Hepatocyte (in vitro differentiated cells): ENCODE measurements around the gene GLYATL1B. TPM values are rescaled to one million over a fixed set of nuclear protein-coding genes. Genes with fewer than 3 reads are reported as not detected.

Experiments used
- DNase-seq: peaks from one replicate; pipeline ENCODE4 v3.0.0-alpha.2; 2016; ENCODE audit warnings: low spot score
- H2AFZ ChIP-seq: fragments of 200-600 bp; sonication (generic); 2 replicates; pipeline ENCODE4 v1.6.0; 2016; ENCODE audit warnings: antibody characterized with exemption, mild to moderate bottlenecking
- H3K27ac ChIP-seq: fragments of 200-600 bp; sonication (generic); 2 replicates; pipeline ENCODE4 v1.5.1; 2016; ENCODE audit warnings: mild to moderate bottlenecking
- H3K27me3 ChIP-seq: fragments of 200-600 bp; sonication (generic); 2 replicates; pipeline ENCODE4 v1.6.1; 2016
- H3K36me3 ChIP-seq: fragments of 200-600 bp; sonication (generic); replicated peaks from 2 replicates; pipeline ENCODE4 v1.5.1; 2016; ENCODE audit warnings: low read depth; ENCODE audit not compliant: insufficient read depth
- H3K4me1 ChIP-seq: fragments of 200-600 bp; sonication (generic); 2 replicates; pipeline ENCODE4 v1.5.1; 2016; ENCODE audit warnings: mild to moderate bottlenecking, moderate library complexity; ENCODE audit not compliant: insufficient read depth
- H3K4me2 ChIP-seq: fragments of 200-600 bp; sonication (generic); 2 replicates; pipeline ENCODE4 v1.6.0; 2016
- H3K4me3 ChIP-seq: fragments of 200-600 bp; sonication (generic); 2 replicates; pipeline ENCODE4 v1.5.1; 2016; ENCODE audit warnings: mild to moderate bottlenecking
- H3K79me2 ChIP-seq: fragments of 200-600 bp; sonication (generic); 2 replicates; pipeline ENCODE4 v1.6.0; 2017; ENCODE audit warnings: mild to moderate bottlenecking
- H3K9me2 ChIP-seq: fragments of 200-600 bp; sonication (generic); replicated peaks from 2 replicates; pipeline ENCODE4 v1.6.0; 2017; ENCODE audit warnings: mild to moderate bottlenecking; ENCODE audit not compliant: insufficient read depth
- H3K9me3 ChIP-seq: fragments of 200-600 bp; sonication (generic); 2 replicates; pipeline ENCODE4 v1.5.1; 2016; ENCODE audit warnings: low read depth, mild to moderate bottlenecking
- H4K20me1 ChIP-seq: fragments of 200-600 bp; sonication (generic); 2 replicates; pipeline ENCODE4 v1.6.0; 2016; ENCODE audit warnings: mild to moderate bottlenecking; ENCODE audit not compliant: insufficient read depth, poor library complexity, severe bottlenecking
- EZH2 ChIP-seq: fragments of 200-600 bp; sonication (generic); IDR thresholded peaks from 2 replicates; pipeline ENCODE4 v1.6.1; 2016; ENCODE audit warnings: antibody characterized with exemption, mild to moderate bottlenecking, borderline replicate concordance
- EZH2phosphoT487 ChIP-seq: fragments of 200-600 bp; sonication (generic); IDR thresholded peaks from one replicate; pipeline ENCODE4 v1.6.1; 2018; ENCODE audit warnings: antibody characterized with exemption, mild to moderate bottlenecking, low read depth, moderate library complexity; ENCODE audit not compliant: unreplicated experiment, severe bottlenecking
- WGBS: methylation state at CpG from one replicate; pipeline ENCODE4 v1.1.6; 2016; ENCODE audit warnings: low lambda C conversion rate; ENCODE audit errors: missing lambda C conversion rate; 5-methylcytosine and 5-hydroxymethylcytosine counted together
- polyA plus RNA-seq: library from polyadenylated mRNA; unstranded; fragments of >200 nt; fragmentation: Nextera tagmentation; extraction: Ambion mirVana; gene quantifications from 2 replicates; pipeline ENCODE4 v1.2.1, GENCODE V29; 2016
- total RNA-seq: library from RNA; depleted of rRNA; stranded (reverse); fragments of >200 nt; gene quantifications from 2 replicates; pipeline ENCODE4 v1.2.3, GENCODE V29; 2014
- TF ChIP-seq, protein P1 (sequence below): fragments of 200-600 bp; sonication (generic); IDR thresholded peaks from 2 replicates; pipeline ENCODE4 v1.5.1; 2016; ENCODE audit warnings: antibody characterized with exemption, mild to moderate bottlenecking; ENCODE audit not compliant: poor library complexity

Gene GLYATL1B
- total and polyA plus RNA-seq, 2 experiments from 2014 or later: 0.28 TPM; not detected in 1

DNA sequence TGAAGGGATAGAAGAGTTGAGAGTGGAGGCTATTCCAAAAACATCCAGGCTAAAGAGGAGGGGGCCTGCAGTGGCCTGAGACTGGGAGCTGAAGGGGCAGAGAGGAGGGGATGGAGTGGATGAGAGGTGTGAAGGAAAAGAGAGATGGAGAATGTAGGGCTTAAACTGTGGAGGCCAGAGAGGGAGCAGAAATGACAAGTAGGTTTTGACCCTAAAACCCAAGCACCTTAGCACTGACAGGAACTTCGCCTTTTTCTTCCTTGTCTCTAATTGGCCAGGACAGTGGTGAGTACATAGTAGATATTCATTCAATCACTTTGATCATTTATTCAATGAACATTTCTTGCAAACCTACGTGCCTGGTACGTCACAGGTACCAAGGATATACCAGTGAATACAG, 28.2 kb downstream of the GLYATL1B start:
- Histone ChIP-seq H3K4me3 (no peak overlapping the region), H3K27ac (no peak overlapping the region), H3K27me3 (no peaks in the 10 kb centered on the region), H3K9me2 (no peaks in the 10 kb centered on the region), H4K20me1 (no peaks in the 10 kb centered on the region), H3K79me2 (no peaks in the 10 kb centered on the region), H2AFZ (no peak overlapping the region), H3K4me2 (no peak overlapping the region), H3K4me1 (no peaks in the 10 kb centered on the region), H3K9me3 (no peaks in the 10 kb centered on the region), H3K36me3 (no peaks in the 10 kb centered on the region)
- no peak for DNase-seq
- no peak for TF ChIP-seq EZH2
- TF ChIP-seq, protein P1, sequence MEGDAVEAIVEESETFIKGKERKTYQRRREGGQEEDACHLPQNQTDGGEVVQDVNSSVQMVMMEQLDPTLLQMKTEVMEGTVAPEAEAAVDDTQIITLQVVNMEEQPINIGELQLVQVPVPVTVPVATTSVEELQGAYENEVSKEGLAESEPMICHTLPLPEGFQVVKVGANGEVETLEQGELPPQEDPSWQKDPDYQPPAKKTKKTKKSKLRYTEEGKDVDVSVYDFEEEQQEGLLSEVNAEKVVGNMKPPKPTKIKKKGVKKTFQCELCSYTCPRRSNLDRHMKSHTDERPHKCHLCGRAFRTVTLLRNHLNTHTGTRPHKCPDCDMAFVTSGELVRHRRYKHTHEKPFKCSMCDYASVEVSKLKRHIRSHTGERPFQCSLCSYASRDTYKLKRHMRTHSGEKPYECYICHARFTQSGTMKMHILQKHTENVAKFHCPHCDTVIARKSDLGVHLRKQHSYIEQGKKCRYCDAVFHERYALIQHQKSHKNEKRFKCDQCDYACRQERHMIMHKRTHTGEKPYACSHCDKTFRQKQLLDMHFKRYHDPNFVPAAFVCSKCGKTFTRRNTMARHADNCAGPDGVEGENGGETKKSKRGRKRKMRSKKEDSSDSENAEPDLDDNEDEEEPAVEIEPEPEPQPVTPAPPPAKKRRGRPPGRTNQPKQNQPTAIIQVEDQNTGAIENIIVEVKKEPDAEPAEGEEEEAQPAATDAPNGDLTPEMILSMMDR: no peak
- no peak for TF ChIP-seq EZH2phosphoT487
- 98% methylated on average over 3 of the region's 3 CpGs for WGBS

DNA sequence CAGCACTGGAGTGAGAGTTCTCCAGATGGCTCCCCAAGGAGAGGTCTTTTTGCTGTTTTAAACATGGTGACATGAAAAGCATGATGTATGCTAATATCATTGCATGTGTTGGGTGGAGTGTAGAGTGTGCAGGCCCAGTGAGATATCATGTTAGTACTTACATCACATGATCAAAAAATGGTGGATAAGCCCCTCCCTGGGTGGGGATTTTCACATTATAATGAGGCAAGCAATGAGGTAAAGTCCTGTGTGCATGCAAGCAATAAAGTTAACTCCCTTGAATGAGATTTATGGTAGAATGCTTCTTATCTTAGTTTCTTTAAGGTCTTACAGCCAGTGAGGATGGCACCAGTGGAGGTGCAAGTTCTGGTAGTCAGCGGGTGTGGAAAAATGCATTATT, 29.4 kb downstream of the GLYATL1B start:
- WGBS: 78% methylated on average over 1 of the region's 1 CpG
- Histone ChIP-seq H3K4me2 (no peak overlapping the region), H3K27me3 (no peaks in the 10 kb centered on the region), H3K4me1 (no peaks in the 10 kb centered on the region), H3K4me3 (no peak overlapping the region), H2AFZ (no peak overlapping the region), H3K36me3 (no peaks in the 10 kb centered on the region), H3K27ac (no peak overlapping the region), H4K20me1 (no peaks in the 10 kb centered on the region), H3K9me2 (no peaks in the 10 kb centered on the region), H3K9me3 (no peaks in the 10 kb centered on the region), H3K79me2 (no peaks in the 10 kb centered on the region)
- TF ChIP-seq, protein P1: no peak
- TF ChIP-seq EZH2phosphoT487: no peak
- no peak for TF ChIP-seq EZH2
- DNase-seq: no peak

DNA sequence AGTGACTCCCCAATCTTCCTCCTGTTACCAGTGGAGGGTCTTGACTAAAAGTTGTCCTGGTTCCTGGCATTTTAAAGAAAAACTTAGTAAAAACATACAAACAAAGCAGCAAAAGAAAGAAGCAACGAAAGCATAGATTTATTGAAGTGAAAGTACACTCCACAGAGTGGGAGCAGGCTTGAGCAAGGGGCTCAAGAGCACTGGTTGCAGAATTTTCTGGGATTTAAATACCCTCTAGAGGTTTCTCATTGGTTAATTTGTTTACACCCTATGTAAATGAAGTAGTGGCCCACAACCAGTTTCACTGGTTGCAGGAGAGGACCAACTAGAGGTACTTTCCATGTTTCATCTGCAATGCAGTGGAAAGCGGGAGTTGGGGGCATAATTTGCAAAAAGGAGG, 31.7 kb downstream of the GLYATL1B start:
- Histone ChIP-seq H3K4me1 (no peaks in the 10 kb centered on the region), H3K4me2 (no peak overlapping the region), H3K9me3 (no peaks in the 10 kb centered on the region), H4K20me1 (no peaks in the 10 kb centered on the region), H3K79me2 (no peaks in the 10 kb centered on the region), H2AFZ (no peak overlapping the region), H3K9me2 (no peaks in the 10 kb centered on the region), H3K27me3 (no peaks in the 10 kb centered on the region), H3K4me3 (no peak overlapping the region), H3K36me3 (no peaks in the 10 kb centered on the region), H3K27ac (no peak overlapping the region)
- TF ChIP-seq EZH2 (no peak), EZH2phosphoT487 (no peak)
- TF ChIP-seq, protein P1: no peak
- DNase-seq: no peak
- WGBS: 100% methylated on average over 2 of the region's 2 CpGs

DNA sequence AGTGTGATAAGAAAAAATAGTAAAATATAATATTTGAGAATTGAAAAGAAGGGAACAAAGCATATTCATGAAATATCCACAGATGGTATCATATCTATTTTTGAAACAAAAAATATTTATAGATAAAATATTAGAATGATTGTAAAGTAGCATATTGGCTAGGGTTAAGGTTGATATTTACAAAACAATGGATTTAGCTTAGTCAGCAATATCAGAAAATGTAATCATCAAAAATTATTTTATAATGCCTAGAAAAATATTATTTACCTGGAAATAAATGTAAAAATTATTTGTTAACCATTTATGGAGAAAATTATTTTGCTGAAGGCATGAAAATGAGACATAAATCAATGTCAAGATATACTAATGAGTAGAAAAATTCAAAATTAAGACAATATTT, 33.7 kb downstream of the GLYATL1B start:
- H3K4me3 ChIP-seq: no peak overlapping the region
- H3K4me1 ChIP-seq: no peaks in the 10 kb centered on the region
- no peak overlapping the region for H2AFZ ChIP-seq
- no peak overlapping the region for H3K27ac ChIP-seq
- H3K9me2 ChIP-seq: no peaks in the 10 kb centered on the region
- TF ChIP-seq EZH2phosphoT487: no peak
- no peak for TF ChIP-seq EZH2
- TF ChIP-seq, protein P1: no peak
- H3K79me2 ChIP-seq: no peaks in the 10 kb centered on the region
- H3K4me2 ChIP-seq: no peak overlapping the region
- H3K9me3 ChIP-seq: no peaks in the 10 kb centered on the region
- H4K20me1 ChIP-seq: no peaks in the 10 kb centered on the region
- no peaks in the 10 kb centered on the region for H3K27me3 ChIP-seq
- H3K36me3 ChIP-seq: no peaks in the 10 kb centered on the region
- no peak for DNase-seq
